Brain pericyte (primary cell): ENCODE measurements around the gene AFAP1L1.

Source experiments
- DNase-seq: peaks from one replicate; pipeline ENCODE4 v3.0.0-alpha.2; 2012; ENCODE audit warnings: low read depth, low spot score

Gene AFAP1L1

GRCh38 chr5:149372076-149372795 is 100.6 kb downstream of the AFAP1L1 start:
- DNase-seq = no peak

GRCh38 chr5:149372932-149373331 is 101.3 kb downstream of the AFAP1L1 start:
- no peak for DNase-seq

GRCh38 chr5:149374303-149374702 is 102.6 kb downstream of the AFAP1L1 start:
- DNase-seq = no peak

GRCh38 chr5:149374801-149375200 is 103.1 kb downstream of the AFAP1L1 start:
- DNase-seq = no peak

- no peak for DNase-seq
Measured at GRCh38 chr5:149375434-149375833, 103.8 kb downstream of the AFAP1L1 start.

GRCh38 chr5:149376104-149376503 is 104.4 kb downstream of the AFAP1L1 start:
- no peak for DNase-seq

GRCh38 chr5:149376711-149377447 is 105.2 kb downstream of the AFAP1L1 start:
- DNase-seq = no peak

GRCh38 chr5:149378241-149378820 is 106.7 kb downstream of the AFAP1L1 start:
- DNase-seq = no peak

GRCh38 chr5:149379177-149379761 is 107.6 kb downstream of the AFAP1L1 start, which contains the start of gene IL17B:
Gene IL17B, minus strand, starts transcription at chr5:149379292. Its CDS starts 67 bp downstream, at chr5:149379225.
- DNase-seq = no peak

- DNase-seq = no peak
Measured at GRCh38 chr5:149379818-149380374, 108.2 kb downstream of the AFAP1L1 start.

- DNase-seq = no peak
Measured at GRCh38 chr5:149380466-149381121, 108.9 kb downstream of the AFAP1L1 start.

GRCh38 chr5:149381261-149381985 is 109.8 kb downstream of the AFAP1L1 start:
- DNase-seq = no peak

GRCh38 chr5:149381986-149382338 is 110.3 kb downstream of the AFAP1L1 start:
- DNase-seq = no peak

GRCh38 chr5:149382517-149383220 is 111.0 kb downstream of the AFAP1L1 start:
- no peak for DNase-seq

- DNase-seq = no peak
Measured at GRCh38 chr5:149383399-149383798, 111.7 kb downstream of the AFAP1L1 start.

- no peak for DNase-seq
Measured at GRCh38 chr5:149386166-149386565, 114.5 kb downstream of the AFAP1L1 start.

- DNase-seq = no peak
Measured at GRCh38 chr5:149387081-149387631, 115.5 kb downstream of the AFAP1L1 start.

GRCh38 chr5:149387982-149388381 is 116.3 kb downstream of the AFAP1L1 start:
- no peak for DNase-seq

- no peak for DNase-seq
Measured at GRCh38 chr5:149388498-149389190, 117.0 kb downstream of the AFAP1L1 start.
